NCI-H82 treated with DMSO at 0.1 percent for 48 hours (cell line): ENCODE data around the gene C1QL4.
A peak's percentile ranks its signal among the peaks of the same experiment; 100 is the strongest.

Experiments
- DNase-seq: peaks from one replicate; lab custom pipeline; 2025; ENCODE audit not compliant: unreplicated experiment; lab: John Stamatoyannopoulos, UW

The C1QL4 gene

GRCh38 chr12:49348781-49349180 lies 11.8 kb upstream of the C1QL4 start:
- DNase-seq: no peak

DNA sequence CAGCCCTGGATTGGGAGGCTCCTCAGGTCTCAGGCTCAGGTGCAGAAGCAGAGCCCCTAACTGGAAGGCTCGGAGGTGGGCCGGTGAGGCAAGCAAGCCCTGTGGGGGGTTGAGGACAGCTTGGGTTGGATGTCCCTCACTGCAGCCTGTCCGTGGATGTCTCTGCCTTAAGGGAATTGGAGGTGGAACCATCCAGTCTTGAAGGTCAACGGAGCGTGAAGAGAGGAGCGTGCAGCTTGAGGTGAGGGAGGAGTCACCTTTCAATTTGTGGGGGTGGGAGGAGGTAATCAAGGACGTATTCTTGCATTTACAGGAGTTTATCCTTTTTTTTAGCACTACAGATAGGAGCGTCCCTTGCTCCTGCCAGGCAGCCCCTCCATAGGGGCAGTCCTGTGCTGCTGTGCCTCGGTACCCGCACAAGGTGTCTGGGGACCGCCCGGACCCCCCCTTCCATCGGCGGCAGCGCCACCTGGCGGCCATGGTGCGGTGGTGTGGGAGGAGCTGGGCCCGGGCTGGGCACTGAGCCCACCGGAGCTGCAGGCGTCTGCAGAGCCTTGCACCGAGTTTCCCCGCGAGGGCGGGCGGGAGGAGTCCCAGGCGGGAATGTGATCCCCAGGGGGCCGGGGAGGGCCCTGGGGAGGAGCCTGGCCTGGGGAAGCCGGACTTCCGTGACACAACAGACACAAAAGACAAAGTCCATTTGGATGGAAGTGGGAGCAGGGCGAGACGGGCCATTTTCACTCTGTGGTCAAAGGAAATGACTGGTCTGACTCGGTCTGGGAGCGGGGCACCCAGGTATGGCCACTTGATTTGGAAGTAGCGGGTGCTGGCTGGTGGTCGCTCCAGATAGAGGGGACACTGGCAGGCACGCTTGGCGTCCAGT lies 10.6 kb upstream of the C1QL4 start:
- peak; percentile 34 for DNase-seq

DNA sequence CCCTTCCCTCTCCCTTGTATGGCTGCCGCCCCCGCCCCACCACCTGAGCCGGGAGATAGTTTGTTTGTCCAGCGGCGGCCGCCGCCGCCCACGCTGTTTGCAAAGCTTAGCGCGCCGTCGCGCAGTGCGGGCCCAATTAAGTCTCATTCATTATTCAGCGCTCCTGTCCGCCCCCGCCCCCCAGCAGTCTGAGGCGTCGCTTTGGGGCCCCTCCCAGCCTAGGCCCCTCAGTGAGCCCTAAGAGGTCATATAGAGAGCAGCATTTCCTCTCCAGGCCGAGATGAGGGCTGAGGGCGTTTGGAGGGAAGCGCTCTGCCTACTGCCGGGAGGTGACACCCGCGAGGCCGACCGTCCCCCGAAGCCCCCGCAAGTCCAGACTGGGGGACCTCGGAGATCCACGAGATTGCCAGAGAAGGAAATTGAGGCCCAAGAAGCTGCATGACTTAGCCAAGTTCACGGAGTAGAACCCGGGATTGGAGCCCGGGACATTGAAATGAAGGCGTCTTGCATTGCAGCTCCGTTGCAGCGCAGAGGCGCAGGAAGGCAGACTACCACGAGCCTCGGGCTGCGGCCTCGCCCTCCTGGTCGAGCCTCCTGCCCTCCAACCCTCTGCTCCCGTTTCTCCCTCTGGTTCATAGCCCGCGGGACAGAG lies 9.8 kb upstream of the C1QL4 start, which contains the start of gene DNAJC22:
Gene DNAJC22, plus strand, starts transcription at position 230 of the 652 bp plus-strand sequence. CDS start 1,985 bp downstream, outside the sequence.
- no peak for DNase-seq

DNA sequence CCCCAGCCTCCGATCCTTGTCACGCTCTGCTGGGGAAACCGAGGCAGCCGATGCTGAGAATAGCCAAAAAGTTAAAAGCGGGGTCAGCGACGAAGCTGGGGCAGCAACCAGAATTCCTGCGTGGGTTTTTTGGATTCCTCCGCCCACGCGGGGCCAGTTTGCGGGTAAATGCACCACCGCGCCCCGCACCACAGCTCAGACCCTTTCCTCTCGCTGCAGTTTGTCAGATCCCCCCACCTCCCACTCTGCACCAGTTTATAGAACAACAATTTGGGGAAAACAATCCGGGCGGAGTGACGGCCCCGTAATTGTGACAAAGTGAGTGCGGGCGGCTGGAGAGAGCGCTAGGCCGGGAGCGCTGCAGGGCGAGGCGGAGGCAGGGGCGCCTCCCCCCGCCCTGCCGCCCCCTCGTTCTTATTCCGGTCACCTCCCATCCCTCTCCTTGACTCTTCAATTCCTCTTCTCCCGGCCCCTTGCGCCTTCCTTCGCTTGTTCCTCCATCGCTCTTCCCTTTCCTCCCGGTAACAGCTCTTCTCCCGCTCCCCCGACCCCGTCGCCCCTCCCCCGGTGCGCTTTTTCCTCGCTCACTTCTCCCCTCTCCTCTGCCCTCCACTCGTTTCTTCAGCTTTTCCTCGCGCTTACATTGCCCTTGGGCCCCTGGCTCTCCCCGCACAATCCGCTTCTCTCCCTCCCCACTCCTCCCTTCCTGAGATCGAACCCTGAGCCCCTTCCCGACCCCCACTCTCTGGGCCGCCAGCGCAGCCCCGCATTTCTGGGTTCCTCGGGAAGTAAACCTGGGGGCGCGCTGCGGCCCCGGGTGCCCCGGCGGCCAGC lies 9.1 kb upstream of the C1QL4 start:
- DNase-seq: no peak

DNA sequence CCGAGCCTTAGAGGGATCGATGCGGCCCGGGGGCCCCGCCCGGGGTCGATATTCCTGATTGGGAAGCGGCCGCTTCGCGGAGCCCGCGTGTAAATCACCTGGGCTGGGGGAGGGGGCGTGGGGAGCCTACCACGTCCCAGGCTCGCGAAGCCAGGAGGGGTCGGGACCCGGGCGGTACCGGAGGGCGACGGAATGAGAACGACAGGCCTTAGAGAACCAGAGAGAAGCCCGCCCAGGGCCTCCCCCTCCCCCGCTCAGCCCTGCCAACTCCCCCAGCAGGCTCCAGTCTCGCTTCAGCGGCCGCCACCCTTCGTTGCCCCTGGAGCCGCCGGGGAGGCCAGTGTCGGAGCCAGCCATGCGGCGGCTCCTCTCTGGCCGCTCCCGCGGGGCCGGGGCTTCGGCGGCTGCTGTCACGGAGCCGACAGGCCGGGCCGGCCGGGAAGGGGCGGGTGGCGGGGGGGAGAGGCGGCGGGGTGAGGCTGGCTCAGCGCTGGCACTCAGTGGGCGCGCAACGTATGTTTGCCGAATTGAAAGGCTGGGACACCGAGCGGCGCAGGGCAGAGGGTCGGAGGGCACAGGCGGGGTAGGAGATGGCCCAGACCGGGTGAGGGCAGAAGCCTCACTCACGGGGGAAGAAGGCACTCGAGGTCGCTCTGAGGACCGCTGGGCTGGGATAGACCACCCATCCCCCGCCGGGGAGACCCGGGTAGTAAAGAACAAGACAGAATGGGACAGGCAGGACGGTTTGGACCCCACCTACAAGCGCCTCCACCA lies 8.2 kb upstream of the C1QL4 start:
- no peak for DNase-seq

DNA sequence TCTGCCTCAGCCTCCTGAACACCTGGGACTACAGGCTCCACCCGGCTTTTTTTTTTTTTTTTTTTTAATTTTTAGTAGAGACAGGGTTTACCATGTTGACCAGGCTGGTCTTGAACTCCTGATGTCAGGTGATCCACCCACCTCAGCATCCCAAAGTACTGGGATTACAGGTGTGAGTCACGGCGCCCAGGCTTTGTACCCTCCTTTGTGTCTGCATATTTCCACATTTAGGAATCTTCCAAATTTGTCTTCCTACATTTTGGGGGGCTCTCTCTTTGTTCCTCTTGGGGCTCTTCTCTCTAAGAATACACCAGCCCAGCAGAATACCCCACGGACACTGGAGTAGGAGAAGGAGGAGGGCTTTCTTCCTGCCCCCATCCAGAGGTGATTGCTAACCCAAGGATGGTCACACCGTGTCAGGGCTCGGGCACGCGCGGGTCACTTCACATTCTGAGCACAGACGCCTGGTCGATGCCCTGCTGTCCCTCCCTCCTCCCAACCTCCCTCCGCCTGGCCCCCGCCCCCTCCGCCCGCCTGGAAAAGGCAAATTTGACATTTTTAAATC lies 7.6 kb upstream of the C1QL4 start:
- DNase-seq: no peak

- DNase-seq: no peak
Observed at GRCh38 chr12:49342914-49343731, 6.1 kb upstream of the C1QL4 start.

DNA sequence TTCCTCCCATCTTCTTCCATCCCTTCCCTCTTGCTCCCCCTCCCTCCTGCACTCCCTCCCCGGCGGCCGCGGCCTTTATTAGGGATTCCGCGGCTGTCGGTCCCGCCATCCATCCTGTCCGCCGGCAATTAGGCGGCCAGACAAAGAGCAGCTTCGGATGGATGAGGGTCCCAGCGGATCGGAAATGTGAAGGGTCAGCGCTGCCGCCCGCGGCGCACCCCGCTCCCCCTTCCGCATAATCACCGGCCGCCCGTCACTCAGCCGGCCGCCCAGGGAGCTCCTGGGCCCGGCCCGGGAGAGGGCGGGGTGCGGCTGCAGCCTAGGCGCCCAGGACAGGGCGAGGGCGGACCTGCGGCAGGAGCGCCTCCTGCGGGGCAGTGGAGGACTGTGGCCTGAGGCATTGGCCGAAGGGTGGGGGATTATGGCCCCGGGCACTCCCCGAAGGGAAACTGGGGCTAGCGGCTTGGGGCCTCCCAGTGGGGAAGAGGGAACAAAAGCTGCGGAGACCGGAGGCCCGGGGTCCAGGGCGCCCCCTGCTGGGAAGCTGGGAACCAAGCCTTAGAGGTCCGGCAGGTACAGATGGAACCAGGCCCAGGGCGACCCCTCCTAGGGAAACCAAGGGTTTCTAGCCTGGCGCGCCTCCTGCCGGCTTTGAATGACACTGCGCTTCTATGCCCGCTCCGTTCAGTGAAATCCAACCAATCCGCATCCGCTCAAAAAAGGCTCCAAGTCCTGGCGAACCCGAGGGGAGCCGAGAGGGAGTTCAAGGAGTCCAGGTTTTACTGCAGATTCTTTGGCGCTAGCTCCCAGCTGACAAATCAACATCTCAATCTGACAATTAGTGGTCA lies 5.3 kb upstream of the C1QL4 start:
- DNase-seq: peak; percentile 95

DNA sequence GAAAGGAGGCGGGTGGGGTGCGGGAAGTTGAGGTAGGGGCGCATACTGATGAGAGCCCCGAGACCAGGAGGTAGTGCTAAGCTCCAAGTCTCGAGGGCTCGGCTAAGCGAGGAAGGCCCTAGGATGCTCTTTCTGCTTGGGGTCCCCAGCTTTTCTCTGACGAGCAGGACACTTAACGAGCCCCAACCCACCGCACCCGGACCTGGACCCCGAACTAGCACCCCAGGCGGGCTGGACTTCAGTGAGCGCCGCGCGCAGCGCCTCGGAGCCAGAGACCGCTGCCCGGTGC lies 4.7 kb upstream of the C1QL4 start:
- DNase-seq: no peak

DNA sequence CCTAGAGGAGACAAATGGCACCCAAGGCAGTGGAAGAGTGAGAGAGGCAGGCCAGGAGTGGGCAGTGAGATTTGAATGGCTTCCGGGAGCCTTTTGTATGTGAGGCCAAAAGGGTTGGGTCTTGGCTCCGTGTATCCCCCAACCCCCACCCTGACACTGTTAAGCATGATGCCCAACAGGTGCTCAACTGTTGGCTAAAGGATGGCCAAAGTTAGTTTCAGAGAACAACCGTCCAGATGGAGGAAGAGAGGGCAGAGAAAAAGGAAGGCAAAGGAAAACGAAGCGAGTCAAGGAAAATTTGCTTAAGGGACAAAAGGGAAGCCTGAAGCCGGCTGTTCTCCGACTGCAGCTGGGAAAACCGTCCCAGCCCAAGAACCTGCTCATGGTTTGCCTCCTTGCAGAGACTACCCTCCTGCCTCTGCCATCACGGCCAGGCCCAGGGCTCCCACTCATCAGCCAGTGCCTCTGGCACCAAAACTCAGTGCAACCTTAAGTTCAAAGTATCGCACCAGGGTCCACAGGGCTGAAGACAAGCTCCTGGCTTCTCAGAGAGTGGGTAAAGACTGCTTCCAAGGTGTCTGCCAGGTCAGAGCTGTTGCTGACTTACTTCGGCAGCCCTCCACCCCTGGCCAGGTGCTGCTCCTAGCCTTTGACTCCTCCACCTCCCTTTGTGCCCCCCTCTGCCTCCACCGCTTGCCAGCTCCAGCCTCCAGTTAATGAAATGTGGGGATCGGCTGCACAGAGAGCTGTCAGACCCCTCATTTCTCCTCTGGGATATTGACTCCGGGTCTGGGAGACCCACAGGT lies 4.2 kb upstream of the C1QL4 start:
- no peak for DNase-seq

DNA sequence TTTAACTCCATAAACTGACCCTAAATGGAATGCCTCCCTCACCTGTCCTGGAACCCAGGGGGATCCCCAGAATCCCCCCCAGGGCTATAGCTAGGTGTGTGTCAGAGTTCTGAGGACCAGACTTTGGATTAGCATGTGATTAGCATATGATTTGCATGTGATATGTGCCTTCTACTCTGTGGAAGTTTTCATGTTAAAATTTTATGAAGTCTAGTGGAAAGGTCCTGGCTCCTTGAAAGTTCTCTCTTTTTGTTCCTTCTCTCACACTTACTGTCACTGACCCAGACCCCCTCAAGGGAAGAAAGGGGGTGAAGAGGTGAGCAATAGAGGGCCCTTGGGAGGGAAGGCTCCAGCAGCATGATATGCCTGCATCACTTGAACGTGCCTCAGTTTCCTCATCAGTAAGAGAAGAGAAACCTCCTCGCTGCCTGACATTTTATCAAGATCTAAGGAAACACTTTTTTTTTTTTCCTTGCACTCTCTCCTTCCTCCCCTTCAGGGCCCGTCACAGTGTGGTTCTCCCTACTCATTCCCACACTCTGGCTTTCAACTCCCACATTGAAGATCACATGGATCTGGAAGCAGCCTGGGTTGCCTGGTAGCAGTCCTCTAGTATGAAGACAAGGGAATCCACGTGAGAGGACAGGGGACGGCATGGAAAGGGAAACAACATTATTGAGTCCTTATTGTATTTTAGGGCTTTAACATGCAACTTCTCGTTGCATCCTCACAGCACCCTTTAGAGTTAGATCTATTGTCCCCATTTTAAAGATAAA lies 3.3 kb upstream of the C1QL4 start:
- DNase-seq: no peak

DNA sequence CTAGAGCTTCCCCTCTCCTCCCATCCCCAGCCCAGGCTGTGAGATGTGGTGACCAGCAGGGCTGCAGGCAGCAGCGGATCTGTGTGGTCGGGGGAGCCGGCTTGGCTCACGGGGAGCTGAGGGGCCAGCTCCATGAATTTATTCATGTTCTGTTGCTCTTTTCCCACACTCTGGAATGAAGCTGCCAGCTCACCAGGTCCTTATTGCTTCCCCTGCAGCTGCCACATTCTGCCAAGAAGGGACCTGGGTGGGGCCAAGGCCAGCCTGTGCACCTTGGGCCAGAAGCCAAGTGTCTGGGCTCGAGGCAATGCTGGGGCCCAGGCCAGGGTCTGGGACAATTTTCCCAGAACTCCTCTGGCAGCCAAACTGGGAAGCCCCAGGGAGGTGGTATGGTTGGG lies 2.5 kb upstream of the C1QL4 start:
- DNase-seq: no peak

DNA sequence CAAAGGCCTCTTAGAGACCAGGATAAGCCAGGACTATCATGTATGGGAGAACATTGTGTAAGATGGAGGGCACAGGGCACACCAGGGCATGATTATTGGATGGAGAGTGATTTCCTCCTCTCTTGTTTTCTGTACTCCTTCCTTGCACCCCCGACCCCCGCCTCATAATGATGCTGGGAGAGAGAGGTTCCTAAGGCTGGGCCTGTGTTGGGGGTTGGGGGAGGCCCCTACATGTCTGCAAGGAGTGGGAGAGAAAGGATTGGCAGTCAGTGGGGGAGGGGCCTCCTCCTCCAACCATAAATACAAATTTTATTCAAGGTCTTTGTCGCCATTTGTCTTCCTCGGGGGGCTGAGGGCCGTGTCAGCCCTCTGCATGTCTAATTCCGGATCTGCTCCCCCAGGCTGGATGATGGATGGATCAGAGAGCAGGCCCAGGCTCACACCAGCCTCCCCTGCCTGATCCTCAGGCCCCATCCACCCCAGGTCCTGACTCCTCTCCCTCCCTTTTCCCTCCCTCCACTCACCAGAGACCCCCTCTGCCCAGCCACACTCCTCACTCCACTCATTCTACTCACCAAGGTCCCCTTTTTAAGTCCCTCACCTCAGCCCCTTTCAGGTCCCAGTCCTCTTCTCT lies 2.0 kb upstream of the C1QL4 start:
- no peak for DNase-seq

DNA sequence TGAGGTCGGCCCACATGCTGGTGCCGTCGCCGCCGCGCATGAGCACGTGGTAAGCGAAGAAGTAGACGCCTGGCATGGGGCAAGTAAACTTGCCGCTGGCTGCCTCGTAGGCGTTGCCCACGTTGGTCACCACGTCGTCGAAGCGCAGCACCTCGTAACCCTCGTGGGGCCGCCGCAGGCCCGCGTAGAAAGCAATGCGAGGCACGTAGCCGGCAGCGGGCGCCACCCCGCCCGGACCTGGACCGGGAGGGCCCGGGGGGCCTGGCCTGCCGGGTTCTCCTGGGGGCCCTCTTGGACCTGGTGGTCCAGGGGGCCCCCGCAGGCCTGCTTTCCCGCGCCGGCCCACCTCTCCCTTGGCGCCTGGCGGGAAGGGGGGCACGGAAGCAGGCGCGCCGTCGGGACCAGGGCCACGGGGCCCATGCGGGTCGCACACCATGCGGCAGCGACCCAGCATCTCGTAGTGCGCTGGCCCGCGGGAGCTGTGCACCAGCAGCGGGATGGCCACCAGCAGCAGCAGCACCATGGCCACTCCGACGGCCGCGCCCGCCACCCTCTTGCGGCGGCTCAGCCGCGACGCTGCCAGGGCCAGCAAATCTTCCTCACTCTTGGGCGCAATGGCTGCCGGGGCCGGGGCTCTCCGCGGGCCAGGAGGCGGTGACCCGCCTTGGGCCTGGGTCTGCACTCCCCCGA lies 888 bp downstream of the C1QL4 start:
- DNase-seq: no peak

- no peak for DNase-seq
Observed at GRCh38 chr12:49335118-49335954, 1.7 kb downstream of the C1QL4 start.
